ENCODE results near the gene TMEM186. TPM values are rescaled to one million over a fixed set of nuclear protein-coding genes. Genes with fewer than 3 reads are reported as not detected.

The TMEM186 gene
- total and polyA plus RNA-seq, 9 of the 15 experiments (the other 6 are each of a cell fraction or from before 2014, with no cell fraction given) = 10.1 to 33.4 (median 16.4) TPM

DNA sequence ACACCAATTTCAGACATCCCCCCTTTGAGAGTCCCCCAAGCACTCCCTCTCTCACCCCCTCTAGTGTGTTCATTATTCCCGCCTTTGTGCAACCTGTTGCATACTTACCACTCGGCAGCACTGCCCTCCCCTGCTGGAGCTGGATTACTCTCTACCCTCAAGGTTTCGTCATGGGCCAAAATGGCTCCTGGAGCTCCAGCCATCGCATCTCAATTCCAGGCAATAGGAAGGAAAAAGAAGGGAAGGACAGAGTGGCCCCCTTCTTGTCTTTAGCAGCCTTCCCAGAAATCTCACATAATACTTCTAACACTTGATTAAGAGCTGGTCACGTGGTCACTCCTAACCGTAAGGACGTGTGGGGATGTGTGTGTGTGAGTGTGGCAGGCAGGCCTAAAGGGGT is 20.2 kb downstream of the TMEM186 start:
- ATAC-seq (no peak), DNase-seq (ENCODE audit: extremely low read depth in 1 of 4, low spot score in 3 of 4) (no peak), FAIRE-seq (no peak)
- Histone ChIP-seq H3K27ac (ENCODE audit: extremely low read depth, low read depth, low read length) (no peak overlapping the region), H2AFZ (ENCODE audit: low read depth, low read length) (no peak overlapping the region), H3K27me3 (ENCODE audit: control insufficient read depth in 2 of 2, insufficient read depth in 2 of 2, low read length in 2 of 2) (peaks cover 28 to 81% of the 10 kb centered on the region in 2 experiments; a peak in 4 of 5 replicates), H4K20me1 (replicated peaks; ENCODE audit: control insufficient read depth, insufficient read depth, low read length) (peaks cover 7% of the 10 kb centered on the region; the same call in 1 of the 2 replicates), H3K9me3 (replicated peaks; ENCODE audit: control insufficient read depth, insufficient read depth, low read depth, low read length) (no peaks in the 10 kb centered on the region), H3K36me3 (ENCODE audit: control insufficient read depth, insufficient read depth, low read length) (no peaks in the 10 kb centered on the region), H3K79me2 (ENCODE audit: control insufficient read depth, insufficient read depth, low read length) (no peaks in the 10 kb centered on the region), H3K4me3 (no peak overlapping the region), H3K4me2 (ENCODE audit: insufficient read depth, low read length) (no peak overlapping the region), H3K4me1 (replicated peaks in 1 of 2; ENCODE audit: control insufficient read depth in 2 of 2, insufficient read depth in 2 of 2, low read length in 2 of 2) (no peaks in the 10 kb centered on the region; a peak in 1 of 5 replicates), H3K9me1 (ENCODE audit: control insufficient read depth, insufficient read depth, low read length) (peaks cover 2% of the 10 kb centered on the region), H3K9ac (ENCODE audit: insufficient read depth in 1 of 2, low read depth in 2 of 2, low read length in 2 of 2) (no peak overlapping the region)
- in situ Hi-C loops (cut with MboI) (no loop called here), intact Hi-C loops (cut with micrococcal nuclease) (no loop called here)
- WGBS (ENCODE audit: insufficient coverage, low coverage, missing lambda C conversion rate) = 3% methylated on average over 7 of the region's 7 CpGs
- BruUV-seq (replicated peaks) = no TSS peak
- CTCF ChIA-PET (ENCODE audit: low intra/inter-chr PET ratio) = no interaction called here
- TF ChIP-seq ZNF311 (CRISPR knock-in tag; IDR thresholded peaks at IDR 0.05) = no peak
- TF ChIP-seq, protein P1, sequence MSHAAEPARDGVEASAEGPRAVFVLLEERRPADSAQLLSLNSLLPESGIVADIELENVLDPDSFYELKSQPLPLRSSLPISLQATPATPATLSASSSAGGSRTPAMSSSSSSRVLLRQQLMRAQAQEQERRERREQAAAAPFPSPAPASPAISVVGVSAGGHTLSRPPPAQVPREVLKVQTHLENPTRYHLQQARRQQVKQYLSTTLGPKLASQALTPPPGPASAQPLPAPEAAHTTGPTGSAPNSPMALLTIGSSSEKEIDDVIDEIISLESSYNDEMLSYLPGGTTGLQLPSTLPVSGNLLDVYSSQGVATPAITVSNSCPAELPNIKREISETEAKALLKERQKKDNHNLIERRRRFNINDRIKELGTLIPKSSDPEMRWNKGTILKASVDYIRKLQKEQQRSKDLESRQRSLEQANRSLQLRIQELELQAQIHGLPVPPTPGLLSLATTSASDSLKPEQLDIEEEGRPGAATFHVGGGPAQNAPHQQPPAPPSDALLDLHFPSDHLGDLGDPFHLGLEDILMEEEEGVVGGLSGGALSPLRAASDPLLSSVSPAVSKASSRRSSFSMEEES (CRISPR knock-in tag; IDR thresholded peaks at IDR 0.05) = peak; percentile 44
- TF ChIP-seq CBFA2T2 (conservative IDR thresholded peaks at IDR 0.05) = 0 out of 2 replicates have a peak, but pooled peaks have one; percentile 6
- TF ChIP-seq USF2 (CRISPR knock-in tag; IDR thresholded peaks at IDR 0.05) = 0 out of 2 replicates have a peak, but pooled peaks have one; percentile 40
- no peak for TF ChIP-seq ZNF354B (CRISPR knock-in tag; IDR thresholded peaks at IDR 0.05)
- TF ChIP-seq SAFB2 (IDR thresholded peaks at IDR 0.05; ENCODE audit: borderline replicate concordance, low read depth, low read length, severe bottlenecking) = no peak
- TF ChIP-seq RBM25 (IDR thresholded peaks at IDR 0.05; ENCODE audit: low read depth, low read length, severe bottlenecking) = peak; percentile 52
- TF ChIP-seq, protein P2, sequence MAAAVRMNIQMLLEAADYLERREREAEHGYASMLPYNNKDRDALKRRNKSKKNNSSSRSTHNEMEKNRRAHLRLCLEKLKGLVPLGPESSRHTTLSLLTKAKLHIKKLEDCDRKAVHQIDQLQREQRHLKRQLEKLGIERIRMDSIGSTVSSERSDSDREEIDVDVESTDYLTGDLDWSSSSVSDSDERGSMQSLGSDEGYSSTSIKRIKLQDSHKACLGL (CRISPR knock-in tag; IDR thresholded peaks at IDR 0.05; ENCODE audit: borderline replicate concordance, poor library complexity, severe bottlenecking) = no peak
- no peak for TF ChIP-seq CSDE1 (IDR thresholded peaks at IDR 0.05)
- peak; percentile 50; the same call in 1 of the 2 replicates for TF ChIP-seq RAD51 (IDR thresholded peaks at IDR 0.05; ENCODE audit: borderline replicate concordance, low read depth)
- no peak for TF ChIP-seq ZNF668 (CRISPR knock-in tag; IDR thresholded peaks at IDR 0.05)
- POLR2A ChIA-PET = interaction anchor here (0.6 kb wide), 2 partner anchors 32 to 1354 kb away, joined by 3 to 5 read pairs; no protein-coding TSS in a partner anchor

Data from K562 (cell line).